Peyer's patch (tissue), 4 donors: ENCODE results near the gene MAP2.

Experiments
- CTCF ChIP-seq, 6 experiments: fragments of 450-650 bp in 4 of 6; fragments of 200-600 bp in 2 of 6; sonication (generic) in 1 of 6; IDR thresholded peaks; one replicate each; pipeline ENCODE4 v1.5.1; 2017 to 2019; ENCODE audit warnings: antibody characterized with exemption in 6 of 6, mild to moderate bottlenecking in 3 of 6, moderate library complexity in 1 of 6
- POLR2A ChIP-seq, 2 donors: fragments of 450-650 bp; IDR thresholded peaks; one replicate each; pipeline ENCODE4 v1.5.1; 2017; ENCODE audit warnings: antibody characterized with exemption in 2 of 2, mild to moderate bottlenecking in 2 of 2, moderate library complexity in 2 of 2

GRCh38 chr2:209662021-209662420 lies 238.2 kb downstream of the MAP2 start:
- TF ChIP-seq CTCF (IDR thresholded peaks at IDR 0.05) (no peak), POLR2A (IDR thresholded peaks at IDR 0.05) (no peak)
